Brain microvascular endothelial cell (primary cell): ENCODE measurements around the gene ATXN7.

Source experiments
- DNase-seq: peaks from one replicate; pipeline ENCODE4 v3.0.0-alpha.2; 2020
- H3K27ac ChIP-seq: fragments of 250-450 bp; sonication (Bioruptor Pico); 2 replicates; pipeline ENCODE4 v1.5.1; 2020; ENCODE audit warnings: mild to moderate bottlenecking, moderate library complexity
- H3K27me3 ChIP-seq: fragments of 250-450 bp; sonication (Bioruptor Pico); replicated peaks from 2 replicates; pipeline ENCODE4 v1.5.1; 2020; ENCODE audit warnings: mild to moderate bottlenecking
- H3K36me3 ChIP-seq: fragments of 250-450 bp; sonication (Bioruptor Pico); replicated peaks from 2 replicates; pipeline ENCODE4 v1.5.1; 2020; ENCODE audit warnings: mild to moderate bottlenecking
- H3K4me3 ChIP-seq: 2 replicates; pipeline ENCODE4 v1.5.1; 2011; ENCODE audit warnings: low read depth, mild to moderate bottlenecking, control low read depth, low read length, moderate library complexity
- in situ Hi-C: cut with HindIII; loops from 2 replicates; pipeline ENCODE4 v1.10.0; 2017; ENCODE audit warnings: low sequenced_read_pairs, low pct_ligation_motif_present
- TF ChIP-seq, protein P1 (sequence below): IDR thresholded peaks from 2 replicates; pipeline ENCODE4 v1.5.1; 2011; ENCODE audit warnings: low read depth, mild to moderate bottlenecking, moderate library complexity, low read length, control low read depth, inconsistent platforms; ENCODE audit errors: missing control alignments

The ATXN7 gene

DNA sequence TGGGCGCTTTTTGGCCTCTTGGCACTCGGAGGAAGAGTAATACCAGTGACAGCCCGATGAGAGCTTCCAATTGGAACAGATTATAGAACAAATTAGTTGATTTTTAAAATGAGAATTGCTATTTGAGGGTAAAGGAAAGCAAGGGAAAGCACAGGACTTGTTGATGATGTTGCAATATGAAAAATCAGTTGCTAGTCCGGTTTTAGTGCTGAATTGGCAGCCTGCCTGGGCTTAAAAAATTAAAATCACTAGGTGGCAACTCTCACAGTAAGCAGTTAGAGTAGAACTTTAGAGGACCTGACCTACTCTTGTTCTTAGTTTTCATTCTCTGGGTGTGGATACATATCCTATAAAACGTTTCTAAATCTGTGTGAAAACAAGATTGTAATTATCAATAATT, 50.6 kb downstream of the ATXN7 start:
- no peaks in the 10 kb centered on the region for H3K27me3 ChIP-seq
- no peak overlapping the region for H3K27ac ChIP-seq
- H3K4me3 ChIP-seq = no peak overlapping the region
- H3K36me3 ChIP-seq = peaks cover 14% of the 10 kb centered on the region
- TF ChIP-seq, protein P1, sequence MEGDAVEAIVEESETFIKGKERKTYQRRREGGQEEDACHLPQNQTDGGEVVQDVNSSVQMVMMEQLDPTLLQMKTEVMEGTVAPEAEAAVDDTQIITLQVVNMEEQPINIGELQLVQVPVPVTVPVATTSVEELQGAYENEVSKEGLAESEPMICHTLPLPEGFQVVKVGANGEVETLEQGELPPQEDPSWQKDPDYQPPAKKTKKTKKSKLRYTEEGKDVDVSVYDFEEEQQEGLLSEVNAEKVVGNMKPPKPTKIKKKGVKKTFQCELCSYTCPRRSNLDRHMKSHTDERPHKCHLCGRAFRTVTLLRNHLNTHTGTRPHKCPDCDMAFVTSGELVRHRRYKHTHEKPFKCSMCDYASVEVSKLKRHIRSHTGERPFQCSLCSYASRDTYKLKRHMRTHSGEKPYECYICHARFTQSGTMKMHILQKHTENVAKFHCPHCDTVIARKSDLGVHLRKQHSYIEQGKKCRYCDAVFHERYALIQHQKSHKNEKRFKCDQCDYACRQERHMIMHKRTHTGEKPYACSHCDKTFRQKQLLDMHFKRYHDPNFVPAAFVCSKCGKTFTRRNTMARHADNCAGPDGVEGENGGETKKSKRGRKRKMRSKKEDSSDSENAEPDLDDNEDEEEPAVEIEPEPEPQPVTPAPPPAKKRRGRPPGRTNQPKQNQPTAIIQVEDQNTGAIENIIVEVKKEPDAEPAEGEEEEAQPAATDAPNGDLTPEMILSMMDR = no peak
- in situ Hi-C loops = no loop called here
- DNase-seq = no peak

DNA sequence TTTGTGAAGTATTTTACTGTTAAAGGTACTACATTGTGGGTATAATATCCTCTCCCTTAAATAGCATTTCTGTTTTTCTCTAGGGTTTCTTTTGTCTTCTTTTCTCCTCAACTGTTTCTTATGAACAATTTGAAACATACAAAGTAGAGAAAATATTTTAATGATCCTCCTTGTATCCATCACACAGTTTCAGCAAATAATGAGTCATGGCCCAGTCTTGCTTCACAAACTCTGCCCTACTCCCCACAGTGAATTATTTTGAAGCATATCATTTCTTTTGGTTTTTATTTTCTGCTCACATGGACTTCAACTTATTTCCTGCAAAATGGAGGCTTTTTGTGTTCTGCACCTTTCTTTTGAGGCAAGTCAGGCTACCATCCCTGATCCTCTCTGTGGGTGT, 54.7 kb downstream of the ATXN7 start:
- H3K27ac ChIP-seq = no peak overlapping the region
- TF ChIP-seq, protein P1 = no peak
- H3K4me3 ChIP-seq = no peak overlapping the region
- H3K27me3 ChIP-seq = no peaks in the 10 kb centered on the region
- DNase-seq = peak; percentile 18
- peaks cover 14% of the 10 kb centered on the region for H3K36me3 ChIP-seq
- in situ Hi-C loops = no loop called here

DNA sequence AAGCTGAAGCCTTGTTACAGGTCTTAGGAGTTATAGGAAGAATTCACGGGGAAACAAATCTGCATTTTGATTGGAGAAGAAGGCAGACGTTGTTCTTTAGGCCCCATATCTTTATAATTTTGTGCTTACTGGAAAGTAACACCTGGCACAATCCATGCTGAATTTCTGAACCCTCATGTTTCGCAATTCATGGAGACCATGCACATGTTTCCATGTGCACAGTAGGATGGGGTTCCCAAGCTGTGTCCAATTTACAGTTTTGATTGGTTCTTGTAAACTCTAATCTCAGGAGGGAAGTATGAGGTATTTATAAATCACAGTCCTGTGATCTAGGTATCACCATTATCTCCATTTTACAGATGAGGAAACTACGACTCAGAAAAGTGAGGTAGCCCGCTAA, 56.3 kb downstream of the ATXN7 start:
- H3K27ac ChIP-seq = no peak overlapping the region
- H3K27me3 ChIP-seq = no peaks in the 10 kb centered on the region
- no peak for DNase-seq
- H3K4me3 ChIP-seq = no peak overlapping the region
- H3K36me3 ChIP-seq = peaks cover 12% of the 10 kb centered on the region
- in situ Hi-C loops = no loop called here
- TF ChIP-seq, protein P1 = no peak

DNA sequence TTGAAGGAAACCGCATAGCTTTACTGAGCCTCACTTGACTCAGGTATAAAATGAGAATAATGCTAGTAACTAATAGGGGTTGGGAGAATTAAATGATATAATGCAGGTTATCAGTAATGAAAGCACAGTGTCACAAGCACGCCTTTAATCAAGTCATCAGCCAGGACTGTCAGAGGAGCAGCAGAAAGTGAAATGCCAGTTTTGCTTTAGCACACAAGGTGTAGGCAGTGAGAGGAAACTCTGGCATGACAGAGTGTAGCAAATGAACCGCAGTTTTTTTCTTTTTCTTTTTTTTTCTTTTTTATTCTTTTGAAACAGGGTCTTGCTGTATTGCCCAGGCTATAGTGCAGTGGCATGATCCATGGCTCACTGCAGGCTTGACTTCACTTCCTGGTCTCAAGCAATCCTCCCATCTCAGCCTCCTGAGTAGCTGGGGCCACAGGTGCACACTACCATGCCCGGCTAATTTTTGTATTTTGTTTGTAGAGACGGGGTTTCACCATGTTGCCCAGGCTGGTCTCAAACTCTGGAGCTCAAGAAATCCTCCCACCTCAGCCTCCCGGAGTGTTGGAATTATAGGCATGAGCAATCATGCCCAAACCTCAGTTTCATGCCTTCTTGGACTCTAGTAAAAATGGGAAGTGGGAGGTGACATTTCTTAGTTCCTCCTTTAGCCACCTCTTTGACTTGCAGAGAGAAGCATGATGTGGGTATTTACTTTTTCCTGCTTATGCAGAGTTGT, 58.2 kb downstream of the ATXN7 start:
- in situ Hi-C loops = no loop called here
- no peak for DNase-seq
- no peaks in the 10 kb centered on the region for H3K27me3 ChIP-seq
- no peak overlapping the region for H3K27ac ChIP-seq
- H3K4me3 ChIP-seq = no peak overlapping the region
- TF ChIP-seq, protein P1 = no peak
- H3K36me3 ChIP-seq = peaks cover 24% of the 10 kb centered on the region

DNA sequence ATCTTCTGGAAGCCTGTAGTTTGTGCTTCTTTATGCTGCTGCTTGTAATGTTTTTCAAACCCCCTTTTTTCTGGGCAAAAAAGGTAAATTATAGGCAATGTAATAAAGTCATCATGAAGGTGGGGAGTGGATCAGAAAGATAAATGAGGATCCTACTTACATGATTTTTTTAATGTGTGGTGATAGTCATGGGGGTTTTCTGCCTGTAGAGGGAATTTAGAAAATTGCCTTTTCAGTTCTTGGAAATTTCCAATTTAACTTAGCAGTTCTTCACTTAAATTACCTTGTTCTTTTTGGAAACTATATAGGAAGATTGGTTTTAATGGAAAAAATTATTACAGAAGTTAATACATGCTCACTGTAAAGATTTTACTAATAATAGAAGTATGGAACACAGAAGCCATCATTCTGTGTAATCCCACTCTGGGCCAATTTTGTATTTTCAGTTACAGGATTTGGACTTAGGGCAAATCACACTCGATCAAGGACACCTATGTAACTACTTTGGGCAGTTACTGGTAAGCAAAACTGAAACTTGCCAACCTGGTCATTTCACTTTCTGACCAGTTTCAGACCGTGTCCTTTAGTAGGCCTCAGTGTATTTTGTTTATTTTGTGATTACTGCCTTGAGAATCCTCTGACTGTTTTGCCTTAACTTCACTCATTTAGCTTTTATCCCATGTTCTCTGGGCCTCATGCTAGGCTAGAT, 59.0 kb downstream of the ATXN7 start:
- H3K36me3 ChIP-seq = peaks cover 18% of the 10 kb centered on the region
- no peak for DNase-seq
- in situ Hi-C loops = no loop called here

More for the DNA sequence above, 59.0 kb downstream of the ATXN7 start:
- H3K27me3 ChIP-seq = no peaks in the 10 kb centered on the region
- H3K4me3 ChIP-seq = no peak overlapping the region
- H3K27ac ChIP-seq = no peak overlapping the region
- TF ChIP-seq, protein P1 = no peak
